HCT116 (cell line): ENCODE data around the gene ARHGEF11. TPM values are rescaled to one million over a fixed set of nuclear protein-coding genes. Genes with fewer than 3 reads are reported as not detected.

Experiments used
- ATAC-seq: fragments of 200-7000 bp; cut with Tn5 transposase; 2 replicates; pipeline ENCODE4 v1.9.1; 2020; ENCODE audit warnings: mild to moderate bottlenecking, moderate library complexity
- BruUV-seq: library from RNA; stranded (reverse); fragments of 400-500 nt; replicated peaks from 2 replicates; lab custom pipeline; 2021; lab: Mats Ljungman, UMichigan
- CTCF ChIA-PET: fragments of 300-600 bp; sonication (Branson Sonifier 250); formaldehyde crosslinking; loops from one replicate; lab custom pipeline; 2021; ENCODE audit warnings: antibody characterized with exemption; lab: Charles Lee
- POLR2A ChIA-PET: fragments of 300-600, 350-600 bp; sonication (Branson Sonifier 250); formaldehyde crosslinking; loops from one replicate; lab custom pipeline; 2021; ENCODE audit warnings: antibody characterized with exemption; lab: Charles Lee
- RAD21 ChIA-PET, 2 experiments: fragments of 300-600 bp; sonication (Branson Sonifier 250); formaldehyde crosslinking; loops; one replicate each; lab custom pipeline; 2023; ENCODE audit warnings: low total read pairs in 2 of 2; ENCODE audit not compliant: uncharacterized antibody in 2 of 2, unreplicated experiment in 2 of 2, low non-redundant PET in 1 of 2; lab: Charles Lee
- DNase-seq: peaks from one replicate; pipeline ENCODE4 v3.0.0-alpha.2; 2010; ENCODE audit warnings: low read depth, low spot score
- H2AFZ ChIP-seq: fragments of 200-600 bp; shearing (Covaris generic), sonication (generic); 2 replicates; pipeline ENCODE4 v1.6.1; 2017; ENCODE audit warnings: low read depth, mixed run types, mixed read lengths, antibody characterized with exemption, low read length; ENCODE audit not compliant: poor library complexity, severe bottlenecking
- H3K27ac ChIP-seq: 2 replicates; pipeline ENCODE4 v1.5.1; 2012; ENCODE audit warnings: low read depth, low read length
- H3K27me3 ChIP-seq: fragments of 200-600 bp; sonication (generic); 2 replicates; pipeline ENCODE4 v1.6.1; 2016; ENCODE audit warnings: mixed run types, low read length, mixed read lengths; ENCODE audit not compliant: insufficient read depth
- H3K36me3 ChIP-seq, 2 experiments: fragments of 200-500 bp in 1 of 2; fragments of 200-600 bp in 1 of 2; sonication (Bioruptor generic) in 1 of 2; sonication (generic) in 1 of 2; 2 replicates each; pipeline versions ENCODE4 v1.5.1 to v1.6.1; 2014 to 2016; ENCODE audit warnings: low read length in 2 of 2, inconsistent platforms in 1 of 2, mixed read lengths in 1 of 2, mixed run types in 1 of 2; ENCODE audit not compliant: insufficient read depth in 2 of 2, control insufficient read depth in 1 of 2
- H3K4me1 ChIP-seq, 2 experiments: fragments of 200-600 bp in 1 of 2; sonication (generic) in 1 of 2; 2 replicates each; pipeline versions ENCODE4 v1.5.1 to v1.6.1; 2012 to 2017; ENCODE audit warnings: low read length in 2 of 2, inconsistent platforms in 1 of 2, mild to moderate bottlenecking in 1 of 2, mixed read lengths in 1 of 2, mixed run types in 1 of 2, moderate library complexity in 1 of 2; ENCODE audit not compliant: insufficient read depth in 2 of 2, control insufficient read depth in 1 of 2
- H3K4me2 ChIP-seq: fragments of 200-600 bp; sonication (generic); 2 replicates; pipeline ENCODE4 v1.6.1; 2017; ENCODE audit warnings: mixed run types, low read length, mixed read lengths
- H3K4me3 ChIP-seq, 2 experiments: fragments of 200-600 bp in 1 of 2; sonication (generic) in 1 of 2; replicated peaks in 1 of 2; 2 replicates each; pipeline ENCODE4 v1.5.1; 2011 to 2016; ENCODE audit warnings: low read length in 2 of 2, control low read depth in 1 of 2, low read depth in 1 of 2, mild to moderate bottlenecking in 1 of 2, mixed read lengths in 1 of 2, mixed run types in 1 of 2
- H3K79me2 ChIP-seq: fragments of 200-600 bp; sonication (generic); 2 replicates; pipeline ENCODE4 v1.6.1; 2017; ENCODE audit warnings: mild to moderate bottlenecking, mixed run types, low read length, moderate library complexity, mixed read lengths; ENCODE audit not compliant: insufficient read depth
- H3K9ac ChIP-seq: fragments of 200-600 bp; sonication (generic); 2 replicates; pipeline ENCODE4 v1.6.1; 2016; ENCODE audit warnings: low read length, mixed read lengths
- H3K9me2 ChIP-seq: fragments of 200-600 bp; sonication (generic), shearing (Covaris generic); 2 replicates; pipeline ENCODE4 v1.6.1; 2017; ENCODE audit warnings: mixed run types, mild to moderate bottlenecking, moderate library complexity; ENCODE audit not compliant: insufficient read depth
- H3K9me3 ChIP-seq, 2 experiments: fragments of 200-500 bp in 1 of 2; fragments of 200-600 bp in 1 of 2; sonication (Bioruptor generic) in 1 of 2; sonication (generic) in 1 of 2; 2 replicates each; pipeline ENCODE4 v1.6.1; 2014 to 2017; ENCODE audit warnings: low read length in 2 of 2, mixed read lengths in 2 of 2, inconsistent platforms in 1 of 2, low read depth in 1 of 2, mild to moderate bottlenecking in 1 of 2, mixed run types in 1 of 2, moderate library complexity in 1 of 2; ENCODE audit not compliant: control insufficient read depth in 1 of 2, insufficient read depth in 1 of 2
- H4K20me1 ChIP-seq: fragments of 200-600 bp; sonication (generic), shearing (Covaris generic); 2 replicates; pipeline ENCODE4 v1.6.1; 2017; ENCODE audit warnings: mixed run types, mild to moderate bottlenecking, moderate library complexity; ENCODE audit not compliant: insufficient read depth
- CBX3 ChIP-seq: IDR thresholded peaks from 2 replicates; pipeline ENCODE4 v1.6.1; 2012; ENCODE audit warnings: low read depth
- CEBPB ChIP-seq: IDR thresholded peaks from 2 replicates; pipeline ENCODE4 v1.6.1; 2012; ENCODE audit warnings: low read depth
- EGR1 ChIP-seq: IDR thresholded peaks from 2 replicates; pipeline ENCODE4 v1.6.1; 2012; ENCODE audit warnings: low read depth
- ELF1 ChIP-seq: IDR thresholded peaks from 2 replicates; pipeline ENCODE4 v1.6.1; 2012; ENCODE audit warnings: low read depth, borderline replicate concordance
- EZH2 ChIP-seq: fragments of 200-600 bp; sonication (generic); IDR thresholded peaks from 2 replicates; pipeline ENCODE4 v1.6.1; 2017; ENCODE audit warnings: antibody characterized with exemption, mixed run types
- EZH2phosphoT487 ChIP-seq: fragments of 200-600 bp; IDR thresholded peaks from 2 replicates; pipeline ENCODE4 v1.6.1; 2018; ENCODE audit warnings: antibody characterized with exemption, borderline replicate concordance
- FOSL1 ChIP-seq: IDR thresholded peaks from 2 replicates; pipeline ENCODE4 v1.6.1; 2012; ENCODE audit warnings: low read depth
- JUND ChIP-seq: IDR thresholded peaks from 2 replicates; pipeline ENCODE4 v1.6.1; 2012
- POLR2A ChIP-seq: IDR thresholded peaks from 2 replicates; pipeline ENCODE4 v1.7.0; 2011; ENCODE audit warnings: borderline replicate concordance; ENCODE audit not compliant: insufficient read depth, insufficient read length; ENCODE audit errors: extremely low read depth
- SP1 ChIP-seq: IDR thresholded peaks from 2 replicates; pipeline ENCODE4 v1.6.1; 2012; ENCODE audit warnings: low read depth
- TCF7L2 ChIP-seq: IDR thresholded peaks from 2 replicates; pipeline ENCODE4 v1.7.0; 2011; ENCODE audit warnings: borderline replicate concordance, inconsistent platforms; ENCODE audit not compliant: insufficient read depth, insufficient read length; ENCODE audit errors: extremely low read depth
- ZFX ChIP-seq: fragments of 450-650 bp; IDR thresholded peaks from 2 replicates; pipeline ENCODE4 v1.6.1; 2017
- ZNF274 ChIP-seq: fragments of 200-500 bp; sonication (Bioruptor generic); IDR thresholded peaks from 2 replicates; pipeline ENCODE4 v1.6.1; 2014; ENCODE audit warnings: mild to moderate bottlenecking, low read depth, low read length, inconsistent platforms
- intact Hi-C: fragments of 100-400 bp; cut with micrococcal nuclease; formaldehyde crosslinking; loops from 2 replicates; pipeline ENCODE4 v1.10.0; 2022
- total RNA-seq: library from RNA; stranded (reverse); gene quantifications from one replicate; pipeline ENCODE4 v1.2.1, GENCODE V29; 2021; ENCODE audit not compliant: unreplicated experiment
- TF ChIP-seq, protein P1 (sequence below): IDR thresholded peaks from 2 replicates; pipeline ENCODE4 v1.6.1; 2012

The ARHGEF11 gene
- total RNA-seq, 1 experiment from 2014 or later, result 28.9 TPM

GRCh38 chr1:156987715-156988114 lies 57.8 kb downstream of the ARHGEF11 start:
- DNase-seq (no peak), ATAC-seq (no peak)
- no peaks in the 10 kb centered on the region for H4K20me1 ChIP-seq
- H2AFZ ChIP-seq, result no peak overlapping the region
- H3K9ac ChIP-seq, result no peak overlapping the region
- no peaks in the 10 kb centered on the region for H3K27me3 ChIP-seq
- no peaks in the 10 kb centered on the region for H3K9me3 ChIP-seq
- intact Hi-C loops, result no loop called here
- RAD21 ChIA-PET, result no interaction called here
- no peaks in the 10 kb centered on the region; a peak in 1 of 4 replicates for H3K36me3 ChIP-seq
- BruUV-seq, result no TSS peak
- no peaks in the 10 kb centered on the region; the same call in 1 of the 2 replicates for H3K79me2 ChIP-seq
- no peak overlapping the region for H3K27ac ChIP-seq
- no peak overlapping the region for H3K4me3 ChIP-seq
- no peaks in the 10 kb centered on the region for H3K9me2 ChIP-seq
- H3K4me2 ChIP-seq, result no peak overlapping the region
- CTCF ChIA-PET, result no interaction called here
- TF ChIP-seq ZFX (no peak), TCF7L2 (no peak), CEBPB (no peak), JUND (no peak), CBX3 (no peak)
- TF ChIP-seq, protein P1, sequence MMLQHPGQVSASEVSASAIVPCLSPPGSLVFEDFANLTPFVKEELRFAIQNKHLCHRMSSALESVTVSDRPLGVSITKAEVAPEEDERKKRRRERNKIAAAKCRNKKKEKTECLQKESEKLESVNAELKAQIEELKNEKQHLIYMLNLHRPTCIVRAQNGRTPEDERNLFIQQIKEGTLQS, result no peak
- POLR2A ChIA-PET, result interaction anchor here (0.6 kb wide), 1 partner anchor 260 kb away, joined by 3 read pairs; the partner anchor contains the start of gene METTL25B
- no peaks in the 10 kb centered on the region for H3K4me1 ChIP-seq

DNA sequence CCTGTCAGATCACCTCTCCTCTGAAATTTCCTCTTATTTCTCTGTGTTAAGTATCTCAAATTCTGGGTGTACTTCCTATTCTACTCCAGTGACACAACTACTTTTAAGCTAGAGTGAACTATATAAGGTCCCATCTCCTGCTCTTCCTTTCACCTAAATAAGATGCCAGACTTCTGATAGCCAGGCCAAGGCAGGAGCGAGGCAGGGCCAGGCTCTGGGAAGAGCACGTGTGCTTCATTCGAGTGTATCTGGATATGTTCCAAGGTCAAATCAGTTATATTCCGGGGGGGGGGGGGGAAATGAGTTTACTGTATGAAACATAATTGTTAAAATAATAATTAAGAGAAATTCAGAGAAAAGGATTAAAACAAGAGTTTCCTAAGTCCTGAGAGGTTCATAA lies 65.0 kb downstream of the ARHGEF11 start:
- no peaks in the 10 kb centered on the region for H3K27me3 ChIP-seq
- no peaks in the 10 kb centered on the region for H3K79me2 ChIP-seq
- ChIA-PET CTCF (no interaction called here), RAD21 (no interaction called here), POLR2A (no interaction called here)
- TF ChIP-seq ZNF274 (no peak), EGR1 (no peak), SP1 (no peak), JUND (no peak), FOSL1 (no peak), ELF1 (no peak), EZH2 (no peak), TCF7L2 (no peak), EZH2phosphoT487 (no peak), POLR2A (no peak)
- no peaks in the 10 kb centered on the region for H4K20me1 ChIP-seq
- H3K27ac ChIP-seq, result no peak overlapping the region
- no peak for DNase-seq
- H2AFZ ChIP-seq, result no peak overlapping the region
- no peak overlapping the region for H3K9ac ChIP-seq
- no peaks in the 10 kb centered on the region for H3K4me1 ChIP-seq
- H3K9me2 ChIP-seq, result no peaks in the 10 kb centered on the region
- H3K9me3 ChIP-seq, result no peaks in the 10 kb centered on the region
- no peak overlapping the region for H3K4me3 ChIP-seq
- peaks cover 15 to 19% of the 10 kb centered on the region in 2 experiments; a peak in 3 of 4 replicates for H3K36me3 ChIP-seq
- no peak overlapping the region for H3K4me2 ChIP-seq
- intact Hi-C loops, result no loop called here
- no peak for ATAC-seq
- no TSS peak for BruUV-seq
